ENCODE results near the gene SH2D1B.

DNA sequence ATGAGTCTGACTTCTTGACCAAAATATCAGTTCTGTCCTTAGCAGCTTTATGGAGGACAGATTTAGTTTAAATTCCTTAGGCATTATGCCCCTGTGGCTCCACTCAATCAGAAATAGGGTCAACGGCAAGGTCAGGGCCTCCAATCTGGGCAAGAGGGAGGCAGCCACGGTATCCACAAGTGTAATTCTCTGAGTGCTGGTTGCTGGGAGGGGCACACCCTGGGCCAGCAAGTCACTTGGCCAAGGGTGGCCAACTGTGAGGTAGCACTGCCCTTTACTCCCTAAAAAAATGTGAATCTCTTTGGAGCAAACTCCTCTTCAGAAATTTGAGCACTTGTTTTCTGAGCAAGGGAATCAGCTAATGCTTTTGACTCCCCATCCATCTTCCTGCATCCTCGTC, 48.1 kb downstream of the SH2D1B start:
- TF ChIP-seq TAF1 (IDR thresholded peaks at IDR 0.05; ENCODE audit: borderline replicate concordance, low read depth, low read length) (no peak), MXI1 (IDR thresholded peaks at IDR 0.05; ENCODE audit: low read depth, low read length) (no peak), CTCF (IDR thresholded peaks at IDR 0.05) (no peak), ZBTB33 (IDR thresholded peaks at IDR 0.05; ENCODE audit: borderline replicate concordance, low read depth) (no peak), EP300 (IDR thresholded peaks at IDR 0.05; ENCODE audit: borderline replicate concordance in 1 of 2, low read depth in 1 of 2, low read length in 1 of 2) (no peak), SMC3 (IDR thresholded peaks at IDR 0.05; ENCODE audit: low read depth, low read length) (no peak)
- TF ChIP-seq, protein P1, sequence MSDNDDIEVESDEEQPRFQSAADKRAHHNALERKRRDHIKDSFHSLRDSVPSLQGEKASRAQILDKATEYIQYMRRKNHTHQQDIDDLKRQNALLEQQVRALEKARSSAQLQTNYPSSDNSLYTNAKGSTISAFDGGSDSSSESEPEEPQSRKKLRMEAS (IDR thresholded peaks at IDR 0.05; ENCODE audit: low read depth): no peak

All from SK-N-SH (cell line).